Vagina (tissue), 2 donors: ENCODE measurements around the gene FAM210A. TPM values are rescaled to one million over a fixed set of nuclear protein-coding genes. Genes with fewer than 3 reads are reported as not detected.
"Not testable (repeated sequence)": the region's sequence is repeated elsewhere in the genome, so short reads cannot be mapped to it uniquely, and the experiment has no call there.

ENCODE experiments used
- DNase-seq, 2 donors: peaks; one replicate each; pipeline ENCODE4 v3.0.0-alpha.2; 2017; ENCODE audit errors: extremely low spot score in 2 of 2
- H3K27ac ChIP-seq: fragments of 200-600 bp; sonication (generic); one replicate; pipeline ENCODE4 v1.5.1; 2019
- H3K27me3 ChIP-seq: fragments of 200-600 bp; sonication (generic); one replicate; pipeline ENCODE4 v1.5.1; 2019
- H3K36me3 ChIP-seq, 2 donors: fragments of 200-600 bp; sonication (generic); one replicate each; pipeline ENCODE4 v1.5.1; 2017 to 2019
- H3K4me1 ChIP-seq: fragments of 200-600 bp; sonication (generic); one replicate; pipeline ENCODE4 v1.5.1; 2019
- H3K4me3 ChIP-seq, 2 donors: fragments of 200-600 bp; sonication (generic); 1 replicate in 1 of 2; 2 replicates in 1 of 2; pipeline ENCODE4 v1.5.1; 2016 to 2019
- H3K9me3 ChIP-seq: fragments of 200-600 bp; sonication (generic); one replicate; pipeline ENCODE4 v1.5.1; 2019
- POLR2A ChIP-seq, 2 donors: fragments of 450-650 bp; IDR thresholded peaks; one replicate each; pipeline ENCODE4 v1.6.1; 2017; ENCODE audit warnings: antibody characterized with exemption in 2 of 2, mild to moderate bottlenecking in 2 of 2, moderate library complexity in 2 of 2
- POLR2AphosphoS5 ChIP-seq, 2 donors: sonication (generic); formaldehyde crosslinking; IDR thresholded peaks; one replicate each; pipeline ENCODE4 v1.9.0; 2017; ENCODE audit warnings: antibody characterized with exemption in 2 of 2, mild to moderate bottlenecking in 2 of 2, low read depth in 1 of 2; ENCODE audit not compliant: insufficient read depth in 1 of 2
- intact Hi-C: fragments of 100-400 bp; cut with DNase I; formaldehyde crosslinking; loops from one replicate; pipeline ENCODE4 v1.15.1; 2023
- total RNA-seq: library from RNA; depleted of rRNA; stranded (reverse); fragments of >200 nt; gene quantifications from one replicate; pipeline ENCODE4 v1.2.3, GENCODE V29; 2016
- TF ChIP-seq, protein P1 (sequence below), 3 experiments: fragments of 450-650 bp in 2 of 3; fragments of 200-600 bp in 1 of 3; sonication (generic) in 1 of 3; IDR thresholded peaks; one replicate each; pipeline ENCODE4 v1.5.1; 2017 to 2019; ENCODE audit warnings: antibody characterized with exemption in 3 of 3, mild to moderate bottlenecking in 2 of 3, moderate library complexity in 2 of 3

FAM210A gene
- total RNA-seq, 1 donor from 2014 or later = 12.8 TPM

DNA sequence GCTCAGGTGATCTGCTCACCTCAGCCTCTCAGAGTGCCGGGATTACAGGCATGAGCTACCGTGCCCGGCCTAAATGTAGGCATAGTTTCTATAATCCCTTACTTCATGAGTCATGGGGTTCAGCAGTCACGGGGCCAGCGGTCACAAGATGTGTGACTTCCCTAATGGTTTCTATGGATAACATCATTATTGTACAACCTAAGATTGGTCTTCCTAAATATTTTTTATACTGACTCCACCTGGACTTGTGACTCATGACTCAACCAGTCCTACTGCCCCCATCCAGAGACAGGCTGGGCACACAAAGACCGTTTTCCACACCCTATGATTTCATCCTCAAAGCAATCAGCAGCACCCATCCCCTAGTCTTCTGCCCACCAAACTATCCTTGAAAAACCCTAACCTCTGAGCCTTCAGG lies 15.9 kb downstream of the FAM210A start:
- Histone ChIP-seq H3K4me1 (no peaks in the 10 kb centered on the region), H3K27ac (no peak overlapping the region), H3K9me3 (no peaks in the 10 kb centered on the region), H3K36me3 (no peaks in the 10 kb centered on the region), H3K4me3 (no peak overlapping the region), H3K27me3 (no peaks in the 10 kb centered on the region)
- intact Hi-C loops = no loop called here
- no peak for TF ChIP-seq POLR2AphosphoS5 (IDR thresholded peaks at IDR 0.05; ENCODE audit: insufficient read depth in 1 of 2, low read depth in 1 of 2)
- TF ChIP-seq, protein P1, sequence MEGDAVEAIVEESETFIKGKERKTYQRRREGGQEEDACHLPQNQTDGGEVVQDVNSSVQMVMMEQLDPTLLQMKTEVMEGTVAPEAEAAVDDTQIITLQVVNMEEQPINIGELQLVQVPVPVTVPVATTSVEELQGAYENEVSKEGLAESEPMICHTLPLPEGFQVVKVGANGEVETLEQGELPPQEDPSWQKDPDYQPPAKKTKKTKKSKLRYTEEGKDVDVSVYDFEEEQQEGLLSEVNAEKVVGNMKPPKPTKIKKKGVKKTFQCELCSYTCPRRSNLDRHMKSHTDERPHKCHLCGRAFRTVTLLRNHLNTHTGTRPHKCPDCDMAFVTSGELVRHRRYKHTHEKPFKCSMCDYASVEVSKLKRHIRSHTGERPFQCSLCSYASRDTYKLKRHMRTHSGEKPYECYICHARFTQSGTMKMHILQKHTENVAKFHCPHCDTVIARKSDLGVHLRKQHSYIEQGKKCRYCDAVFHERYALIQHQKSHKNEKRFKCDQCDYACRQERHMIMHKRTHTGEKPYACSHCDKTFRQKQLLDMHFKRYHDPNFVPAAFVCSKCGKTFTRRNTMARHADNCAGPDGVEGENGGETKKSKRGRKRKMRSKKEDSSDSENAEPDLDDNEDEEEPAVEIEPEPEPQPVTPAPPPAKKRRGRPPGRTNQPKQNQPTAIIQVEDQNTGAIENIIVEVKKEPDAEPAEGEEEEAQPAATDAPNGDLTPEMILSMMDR (IDR thresholded peaks at IDR 0.05) = no peak
- TF ChIP-seq POLR2A (IDR thresholded peaks at IDR 0.05) = no peak
- no peak for DNase-seq

- H3K36me3 ChIP-seq = no peaks in the 10 kb centered on the region
Observed at GRCh38 chr18:13703899-13704298, 22.5 kb downstream of the FAM210A start.

DNA sequence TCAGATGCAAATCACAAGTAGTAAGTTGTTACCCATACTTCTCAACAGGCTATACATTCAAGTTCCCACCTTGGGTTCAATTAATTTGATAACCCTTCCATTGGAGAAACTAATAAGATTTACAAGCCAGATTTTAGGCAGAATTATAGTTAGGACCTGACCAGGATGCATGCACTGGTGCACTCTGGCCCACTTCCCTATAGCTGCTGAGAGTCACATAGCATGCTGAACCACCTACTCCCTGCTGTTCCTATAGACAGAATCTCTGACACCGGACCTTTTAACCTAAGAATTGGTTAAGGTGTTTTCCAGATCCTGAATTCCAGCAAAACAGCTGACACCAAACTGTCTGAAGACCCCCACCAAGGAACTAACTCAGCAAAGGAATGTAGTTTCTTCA lies 26.2 kb downstream of the FAM210A start:
- intact Hi-C loops = no loop called here
- H3K4me1 ChIP-seq = no peaks in the 10 kb centered on the region
- H3K27me3 ChIP-seq = no peaks in the 10 kb centered on the region
- no peak overlapping the region for H3K4me3 ChIP-seq
- H3K9me3 ChIP-seq = peaks cover 5% of the 10 kb centered on the region
- no peak overlapping the region for H3K27ac ChIP-seq
- DNase-seq = no peak
- TF ChIP-seq POLR2A (IDR thresholded peaks at IDR 0.05) (no peak), POLR2AphosphoS5 (IDR thresholded peaks at IDR 0.05; ENCODE audit: insufficient read depth in 1 of 2, low read depth in 1 of 2) (no peak)
- TF ChIP-seq, protein P1 (IDR thresholded peaks at IDR 0.05) = no peak
- no peaks in the 10 kb centered on the region for H3K36me3 ChIP-seq

More at GRCh38 chr18:13703899-13704298, 22.5 kb downstream of the FAM210A start:
- H3K27me3 ChIP-seq = no peaks in the 10 kb centered on the region
- H3K9me3 ChIP-seq = peaks cover 5% of the 10 kb centered on the region
- no peak overlapping the region for H3K4me3 ChIP-seq
- no peaks in the 10 kb centered on the region for H3K4me1 ChIP-seq
- intact Hi-C loops = no loop called here
- TF ChIP-seq POLR2AphosphoS5 (IDR thresholded peaks at IDR 0.05; ENCODE audit: insufficient read depth in 1 of 2, low read depth in 1 of 2) (no peak), POLR2A (IDR thresholded peaks at IDR 0.05) (no peak)
- TF ChIP-seq, protein P1 (IDR thresholded peaks at IDR 0.05) = no peak
- no peak overlapping the region for H3K27ac ChIP-seq
- no peak for DNase-seq

DNA sequence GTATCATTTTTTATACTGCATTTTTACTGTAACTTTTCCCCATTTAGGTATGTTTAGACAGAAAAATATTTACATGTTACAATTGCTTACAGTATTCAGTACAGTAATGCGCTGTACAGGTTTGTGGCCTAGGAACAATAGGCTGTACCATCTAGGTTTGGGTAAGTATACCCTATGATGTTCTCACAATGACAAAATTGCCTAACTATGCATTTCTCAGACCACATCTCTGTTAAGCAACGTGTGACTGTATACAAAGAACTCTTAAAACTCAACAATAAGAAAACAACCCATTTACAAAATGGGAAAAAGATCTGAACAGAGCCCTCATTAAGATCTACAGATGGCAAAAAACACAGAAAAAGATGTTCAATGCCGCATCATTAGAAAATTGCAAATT lies 29.4 kb downstream of the FAM210A start:
- no peak overlapping the region for H3K4me3 ChIP-seq
- H3K9me3 ChIP-seq = no peaks in the 10 kb centered on the region
- DNase-seq = no peak
- H3K4me1 ChIP-seq = no peaks in the 10 kb centered on the region
- H3K27ac ChIP-seq = no peak overlapping the region
- TF ChIP-seq POLR2AphosphoS5 (IDR thresholded peaks at IDR 0.05; ENCODE audit: insufficient read depth in 1 of 2, low read depth in 1 of 2) (no peak), POLR2A (IDR thresholded peaks at IDR 0.05) (no peak)
- TF ChIP-seq, protein P1 (IDR thresholded peaks at IDR 0.05) = no peak
- intact Hi-C loops = no loop called here
- H3K27me3 ChIP-seq = no peaks in the 10 kb centered on the region
- H3K36me3 ChIP-seq = no peaks in the 10 kb centered on the region

DNA sequence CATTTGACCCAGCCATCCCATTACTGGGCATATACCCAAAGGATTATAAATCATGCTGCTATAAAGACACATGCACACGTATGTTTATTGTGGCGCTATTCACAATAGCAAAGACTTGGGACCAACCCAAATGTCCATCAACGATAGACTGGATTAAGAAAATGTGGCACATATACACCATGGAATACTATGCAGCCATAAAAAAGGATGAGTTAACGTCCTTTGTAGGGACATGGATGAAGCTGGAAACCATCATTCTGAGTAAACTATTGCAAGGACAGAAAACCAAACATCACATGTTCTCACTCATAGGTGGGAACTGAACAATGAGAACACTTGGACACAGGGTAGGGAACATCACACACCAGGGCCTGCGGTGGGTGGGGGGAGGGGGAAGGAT lies 31.0 kb downstream of the FAM210A start:
- not testable (repeated sequence) for H3K9me3 ChIP-seq

GRCh38 chr18:13690060-13690459 lies 36.3 kb downstream of the FAM210A start:
- H3K4me1 ChIP-seq, DNase-seq, H3K27me3 ChIP-seq, H3K9me3 ChIP-seq, H3K27ac ChIP-seq, H3K36me3 ChIP-seq, H3K4me3 ChIP-seq, intact Hi-C loops: not testable (repeated sequence)

More for the DNA sequence above, 31.0 kb downstream of the FAM210A start:
- intact Hi-C loops, H3K36me3 ChIP-seq, H3K27me3 ChIP-seq, H3K27ac ChIP-seq, H3K4me1 ChIP-seq, H3K4me3 ChIP-seq, DNase-seq: not testable (repeated sequence)
